Measurements from ENCODE around the gene IL36A.

The IL36A gene

DNA sequence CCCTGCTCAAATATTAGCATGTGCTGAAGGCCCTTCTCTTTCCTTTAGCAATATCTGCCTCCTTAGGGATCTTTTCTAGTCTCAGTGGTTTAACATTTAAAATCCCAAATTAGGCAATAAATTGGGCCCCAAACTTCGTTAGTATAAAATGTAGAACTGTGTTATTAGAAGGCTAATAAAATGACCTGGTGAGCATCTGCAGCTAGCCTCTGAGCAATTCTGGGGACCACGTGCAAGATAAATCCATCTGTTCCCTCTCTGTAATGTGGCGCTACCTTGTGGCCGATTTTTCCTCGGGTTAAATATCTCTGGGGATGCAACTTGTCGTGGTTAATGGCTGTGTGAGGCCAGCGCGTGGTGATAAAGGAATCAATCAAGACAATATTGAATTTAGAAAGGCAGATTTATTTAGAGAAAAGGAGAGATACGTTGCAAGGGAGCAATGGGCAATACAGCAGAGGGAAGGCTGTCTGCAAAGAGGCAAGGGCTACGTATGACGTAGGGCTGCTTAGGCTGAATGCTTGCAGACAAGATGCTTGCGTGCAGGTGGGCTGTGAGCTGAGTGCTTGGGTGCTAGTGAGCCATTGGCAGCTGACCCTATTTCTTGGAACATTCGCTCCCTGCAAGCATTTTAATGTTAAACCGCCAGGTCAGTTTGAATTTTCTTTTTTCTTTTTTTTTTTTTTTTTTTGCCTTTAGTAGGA, 46.0 kb upstream of the IL36A start:
- TF ChIP-seq EZH2phosphoT487 (IDR thresholded peaks at IDR 0.05; ENCODE audit: low read length): no peak
- no peak for TF ChIP-seq EZH2 (optimal IDR thresholded peaks at IDR 0.05; ENCODE audit: low read depth, low read length)
- TF ChIP-seq, protein P1, sequence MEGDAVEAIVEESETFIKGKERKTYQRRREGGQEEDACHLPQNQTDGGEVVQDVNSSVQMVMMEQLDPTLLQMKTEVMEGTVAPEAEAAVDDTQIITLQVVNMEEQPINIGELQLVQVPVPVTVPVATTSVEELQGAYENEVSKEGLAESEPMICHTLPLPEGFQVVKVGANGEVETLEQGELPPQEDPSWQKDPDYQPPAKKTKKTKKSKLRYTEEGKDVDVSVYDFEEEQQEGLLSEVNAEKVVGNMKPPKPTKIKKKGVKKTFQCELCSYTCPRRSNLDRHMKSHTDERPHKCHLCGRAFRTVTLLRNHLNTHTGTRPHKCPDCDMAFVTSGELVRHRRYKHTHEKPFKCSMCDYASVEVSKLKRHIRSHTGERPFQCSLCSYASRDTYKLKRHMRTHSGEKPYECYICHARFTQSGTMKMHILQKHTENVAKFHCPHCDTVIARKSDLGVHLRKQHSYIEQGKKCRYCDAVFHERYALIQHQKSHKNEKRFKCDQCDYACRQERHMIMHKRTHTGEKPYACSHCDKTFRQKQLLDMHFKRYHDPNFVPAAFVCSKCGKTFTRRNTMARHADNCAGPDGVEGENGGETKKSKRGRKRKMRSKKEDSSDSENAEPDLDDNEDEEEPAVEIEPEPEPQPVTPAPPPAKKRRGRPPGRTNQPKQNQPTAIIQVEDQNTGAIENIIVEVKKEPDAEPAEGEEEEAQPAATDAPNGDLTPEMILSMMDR (IDR thresholded peaks at IDR 0.05; ENCODE audit: low read length): no peak; the same call in 1 of the 2 replicates
- Histone ChIP-seq H3K36me3 (replicated peaks; ENCODE audit: insufficient read depth, low read length) (no peaks in the 10 kb centered on the region), H3K9ac (ENCODE audit: low read length) (no peak overlapping the region), H2AFZ (ENCODE audit: low read length) (no peak overlapping the region), H3K27me3 (replicated peaks; ENCODE audit: insufficient read depth, low read length) (no peaks in the 10 kb centered on the region), H3K4me2 (ENCODE audit: low read depth, low read length) (no peak overlapping the region), H3F3A (ENCODE audit: insufficient read depth, low read length) (no peaks in the 10 kb centered on the region), H4K20me1 (ENCODE audit: insufficient read depth, low read length) (no peaks in the 10 kb centered on the region), H3K79me2 (ENCODE audit: low read length) (no peaks in the 10 kb centered on the region), H3K9me3 (replicated peaks; ENCODE audit: insufficient read depth, low read length) (no peaks in the 10 kb centered on the region), H3K27ac (ENCODE audit: low read length) (no peak overlapping the region), H3K4me3 (ENCODE audit: low read length) (no peak overlapping the region), H3K4me1 (ENCODE audit: low read length) (peaks cover 28% of the 10 kb centered on the region), H3K9me2 (replicated peaks; ENCODE audit: insufficient read depth, low read length) (no peaks in the 10 kb centered on the region)
- no peak for DNase-seq

DNA sequence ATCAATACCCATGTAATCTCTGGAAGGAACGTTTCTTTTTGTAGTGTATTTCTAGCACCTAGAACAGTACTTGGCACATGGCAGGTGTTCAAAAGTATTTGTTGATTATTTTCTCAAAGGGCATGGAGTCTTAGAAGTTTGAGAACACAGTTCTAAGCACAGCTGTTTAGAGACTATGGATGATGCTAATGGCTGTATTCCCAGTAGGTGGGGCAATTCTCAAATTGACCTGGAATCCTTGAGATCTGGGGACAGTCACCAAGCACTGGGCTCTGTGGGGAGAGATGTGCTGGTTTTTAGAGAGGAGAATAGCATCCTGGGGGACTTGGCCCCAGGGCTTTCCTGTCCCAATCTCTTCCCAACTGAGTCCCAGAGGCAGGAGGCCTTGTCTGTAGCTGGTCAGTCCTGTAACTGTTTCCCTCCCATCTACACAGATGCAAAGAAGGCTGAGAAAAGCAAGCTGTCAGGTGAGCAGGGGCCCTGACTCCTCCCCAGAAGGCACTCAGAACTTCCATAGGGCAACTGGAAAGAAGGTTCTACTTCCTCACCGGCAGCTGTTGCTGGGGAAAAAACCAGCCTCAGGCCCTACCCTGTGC, 44.9 kb upstream of the IL36A start:
- no peak overlapping the region for H3K4me3 ChIP-seq (ENCODE audit: low read length)
- no peaks in the 10 kb centered on the region for H3K27me3 ChIP-seq (replicated peaks; ENCODE audit: insufficient read depth, low read length)
- no peaks in the 10 kb centered on the region for H3K9me2 ChIP-seq (replicated peaks; ENCODE audit: insufficient read depth, low read length)
- H3K4me1 ChIP-seq (ENCODE audit: low read length): peaks cover 28% of the 10 kb centered on the region
- H3K27ac ChIP-seq (ENCODE audit: low read length): no peak overlapping the region
- no peaks in the 10 kb centered on the region for H3K9me3 ChIP-seq (replicated peaks; ENCODE audit: insufficient read depth, low read length)
- no peak for TF ChIP-seq EZH2 (optimal IDR thresholded peaks at IDR 0.05; ENCODE audit: low read depth, low read length)
- TF ChIP-seq, protein P1 (IDR thresholded peaks at IDR 0.05; ENCODE audit: low read length): peak; percentile 16; the same call in 1 of the 2 replicates
- H2AFZ ChIP-seq (ENCODE audit: low read length): no peak overlapping the region
- no peaks in the 10 kb centered on the region for H3F3A ChIP-seq (ENCODE audit: insufficient read depth, low read length)
- no peak overlapping the region for H3K9ac ChIP-seq (ENCODE audit: low read length)
- H3K79me2 ChIP-seq (ENCODE audit: low read length): no peaks in the 10 kb centered on the region
- H3K4me2 ChIP-seq (ENCODE audit: low read depth, low read length): no peak overlapping the region
- no peak for DNase-seq
- no peaks in the 10 kb centered on the region for H4K20me1 ChIP-seq (ENCODE audit: insufficient read depth, low read length)
- no peaks in the 10 kb centered on the region for H3K36me3 ChIP-seq (replicated peaks; ENCODE audit: insufficient read depth, low read length)

DNA sequence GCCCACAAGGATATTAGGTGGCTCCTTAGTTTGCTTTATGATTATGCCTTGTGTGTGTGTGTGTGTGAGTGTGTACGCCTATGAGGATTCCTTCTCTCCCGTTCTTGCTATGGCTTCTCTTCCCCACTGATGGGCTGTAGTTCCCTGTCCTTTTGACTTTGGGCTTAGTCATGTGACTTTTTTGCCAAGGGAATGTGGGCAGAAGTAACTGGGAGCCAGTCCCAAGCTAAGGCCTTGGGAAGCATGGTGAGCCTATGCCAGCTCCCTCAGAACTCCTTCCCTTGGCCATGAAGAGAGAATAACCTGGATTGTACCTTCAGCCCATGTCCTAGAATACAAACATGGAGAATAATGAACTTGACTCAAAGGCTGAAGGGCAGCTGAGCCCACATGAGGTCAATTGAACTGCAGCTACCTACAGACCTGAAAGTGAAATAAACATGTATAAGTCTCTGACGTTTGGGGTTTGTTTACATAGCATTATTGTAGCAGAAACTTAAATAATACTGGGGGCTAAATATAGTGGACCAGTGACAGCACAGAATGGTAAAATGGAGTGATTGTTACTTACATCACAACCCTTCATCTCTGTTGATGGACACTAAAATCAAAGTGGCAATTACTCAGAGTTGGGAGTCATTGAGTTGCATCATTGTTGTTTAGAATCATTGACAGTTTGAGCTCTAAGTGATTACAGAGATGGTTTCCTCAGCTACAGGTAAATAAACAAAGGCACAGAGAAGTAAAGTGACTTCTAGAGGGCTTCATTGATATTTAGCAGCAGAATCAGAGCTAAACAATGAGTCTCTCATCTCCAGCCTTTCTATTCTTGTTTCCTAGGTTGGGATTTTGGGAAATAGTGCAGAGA, 42.7 kb upstream of the IL36A start:
- Histone ChIP-seq H3K9me2 (replicated peaks; ENCODE audit: insufficient read depth, low read length) (no peaks in the 10 kb centered on the region), H3K4me2 (ENCODE audit: low read depth, low read length) (peak overlapping the region; percentile 44), H3K27me3 (replicated peaks; ENCODE audit: insufficient read depth, low read length) (no peaks in the 10 kb centered on the region), H3K36me3 (replicated peaks; ENCODE audit: insufficient read depth, low read length) (no peaks in the 10 kb centered on the region), H4K20me1 (ENCODE audit: insufficient read depth, low read length) (no peaks in the 10 kb centered on the region), H3K27ac (ENCODE audit: low read length) (peak overlapping the region; percentile 51; the same call in 1 of the 2 replicates), H3K79me2 (ENCODE audit: low read length) (no peaks in the 10 kb centered on the region), H3F3A (ENCODE audit: insufficient read depth, low read length) (no peaks in the 10 kb centered on the region), H3K4me1 (ENCODE audit: low read length) (peaks cover 28% of the 10 kb centered on the region), H3K9me3 (replicated peaks; ENCODE audit: insufficient read depth, low read length) (no peaks in the 10 kb centered on the region), H3K9ac (ENCODE audit: low read length) (0 out of 2 replicates have a peak overlapping the region, but pooled peaks have one; percentile 3), H2AFZ (ENCODE audit: low read length) (peak overlapping the region; percentile 42), H3K4me3 (ENCODE audit: low read length) (no peak overlapping the region)
- peak; percentile 77 for DNase-seq
- no peak for TF ChIP-seq EZH2 (optimal IDR thresholded peaks at IDR 0.05; ENCODE audit: low read depth, low read length)
- TF ChIP-seq EZH2phosphoT487 (IDR thresholded peaks at IDR 0.05; ENCODE audit: low read length): no peak
- TF ChIP-seq, protein P1 (IDR thresholded peaks at IDR 0.05; ENCODE audit: low read length): no peak
